HCT116 (cell line): ENCODE results near the gene SEC24A. TPM values are rescaled to one million over a fixed set of nuclear protein-coding genes. Genes with fewer than 3 reads are reported as not detected.
"Not testable (repeated sequence)": the region's sequence is repeated elsewhere in the genome, so short reads cannot be mapped to it uniquely, and the experiment has no call there.

Experiments used
- ATAC-seq: fragments of 200-7000 bp; cut with Tn5 transposase; 2 replicates; pipeline ENCODE4 v1.9.1; 2020; ENCODE audit warnings: mild to moderate bottlenecking, moderate library complexity
- BruUV-seq: library from RNA; stranded (reverse); fragments of 400-500 nt; replicated peaks from 2 replicates; lab custom pipeline; 2021; lab: Mats Ljungman, UMichigan
- CTCF ChIA-PET: fragments of 300-600 bp; sonication (Branson Sonifier 250); formaldehyde crosslinking; loops from one replicate; lab custom pipeline; 2021; ENCODE audit warnings: antibody characterized with exemption; lab: Charles Lee
- POLR2A ChIA-PET: fragments of 300-600, 350-600 bp; sonication (Branson Sonifier 250); formaldehyde crosslinking; loops from one replicate; lab custom pipeline; 2021; ENCODE audit warnings: antibody characterized with exemption; lab: Charles Lee
- RAD21 ChIA-PET, 2 experiments: fragments of 300-600 bp; sonication (Branson Sonifier 250); formaldehyde crosslinking; loops; one replicate each; lab custom pipeline; 2023; ENCODE audit warnings: low total read pairs in 2 of 2; ENCODE audit not compliant: uncharacterized antibody in 2 of 2, unreplicated experiment in 2 of 2, low non-redundant PET in 1 of 2; lab: Charles Lee
- DNase-seq: peaks from one replicate; pipeline ENCODE4 v3.0.0-alpha.2; 2010; ENCODE audit warnings: low read depth, low spot score
- H2AFZ ChIP-seq: fragments of 200-600 bp; shearing (Covaris generic), sonication (generic); 2 replicates; pipeline ENCODE4 v1.6.1; 2017; ENCODE audit warnings: low read depth, mixed run types, mixed read lengths, antibody characterized with exemption, low read length; ENCODE audit not compliant: poor library complexity, severe bottlenecking
- H3K27ac ChIP-seq: 2 replicates; pipeline ENCODE4 v1.5.1; 2012; ENCODE audit warnings: low read depth, low read length
- H3K27me3 ChIP-seq: fragments of 200-600 bp; sonication (generic); 2 replicates; pipeline ENCODE4 v1.6.1; 2016; ENCODE audit warnings: mixed run types, low read length, mixed read lengths; ENCODE audit not compliant: insufficient read depth
- H3K36me3 ChIP-seq, 2 experiments: fragments of 200-500 bp in 1 of 2; fragments of 200-600 bp in 1 of 2; sonication (Bioruptor generic) in 1 of 2; sonication (generic) in 1 of 2; 2 replicates each; pipeline versions ENCODE4 v1.5.1 to v1.6.1; 2014 to 2016; ENCODE audit warnings: low read length in 2 of 2, inconsistent platforms in 1 of 2, mixed read lengths in 1 of 2, mixed run types in 1 of 2; ENCODE audit not compliant: insufficient read depth in 2 of 2, control insufficient read depth in 1 of 2
- H3K4me1 ChIP-seq, 2 experiments: fragments of 200-600 bp in 1 of 2; sonication (generic) in 1 of 2; 2 replicates each; pipeline versions ENCODE4 v1.5.1 to v1.6.1; 2012 to 2017; ENCODE audit warnings: low read length in 2 of 2, inconsistent platforms in 1 of 2, mild to moderate bottlenecking in 1 of 2, mixed read lengths in 1 of 2, mixed run types in 1 of 2, moderate library complexity in 1 of 2; ENCODE audit not compliant: insufficient read depth in 2 of 2, control insufficient read depth in 1 of 2
- H3K4me2 ChIP-seq: fragments of 200-600 bp; sonication (generic); 2 replicates; pipeline ENCODE4 v1.6.1; 2017; ENCODE audit warnings: mixed run types, low read length, mixed read lengths
- H3K4me3 ChIP-seq, 2 experiments: fragments of 200-600 bp in 1 of 2; sonication (generic) in 1 of 2; replicated peaks in 1 of 2; 2 replicates each; pipeline ENCODE4 v1.5.1; 2011 to 2016; ENCODE audit warnings: low read length in 2 of 2, control low read depth in 1 of 2, low read depth in 1 of 2, mild to moderate bottlenecking in 1 of 2, mixed read lengths in 1 of 2, mixed run types in 1 of 2
- H3K79me2 ChIP-seq: fragments of 200-600 bp; sonication (generic); 2 replicates; pipeline ENCODE4 v1.6.1; 2017; ENCODE audit warnings: mild to moderate bottlenecking, mixed run types, low read length, moderate library complexity, mixed read lengths; ENCODE audit not compliant: insufficient read depth
- H3K9ac ChIP-seq: fragments of 200-600 bp; sonication (generic); 2 replicates; pipeline ENCODE4 v1.6.1; 2016; ENCODE audit warnings: low read length, mixed read lengths
- H3K9me2 ChIP-seq: fragments of 200-600 bp; sonication (generic), shearing (Covaris generic); 2 replicates; pipeline ENCODE4 v1.6.1; 2017; ENCODE audit warnings: mixed run types, mild to moderate bottlenecking, moderate library complexity; ENCODE audit not compliant: insufficient read depth
- H3K9me3 ChIP-seq, 2 experiments: fragments of 200-500 bp in 1 of 2; fragments of 200-600 bp in 1 of 2; sonication (Bioruptor generic) in 1 of 2; sonication (generic) in 1 of 2; 2 replicates each; pipeline ENCODE4 v1.6.1; 2014 to 2017; ENCODE audit warnings: low read length in 2 of 2, mixed read lengths in 2 of 2, inconsistent platforms in 1 of 2, low read depth in 1 of 2, mild to moderate bottlenecking in 1 of 2, mixed run types in 1 of 2, moderate library complexity in 1 of 2; ENCODE audit not compliant: control insufficient read depth in 1 of 2, insufficient read depth in 1 of 2
- H4K20me1 ChIP-seq: fragments of 200-600 bp; sonication (generic), shearing (Covaris generic); 2 replicates; pipeline ENCODE4 v1.6.1; 2017; ENCODE audit warnings: mixed run types, mild to moderate bottlenecking, moderate library complexity; ENCODE audit not compliant: insufficient read depth
- EGR1 ChIP-seq: IDR thresholded peaks from 2 replicates; pipeline ENCODE4 v1.6.1; 2012; ENCODE audit warnings: low read depth
- JUND ChIP-seq: IDR thresholded peaks from 2 replicates; pipeline ENCODE4 v1.6.1; 2012
- POLR2A ChIP-seq: IDR thresholded peaks from 2 replicates; pipeline ENCODE4 v1.7.0; 2011; ENCODE audit warnings: borderline replicate concordance; ENCODE audit not compliant: insufficient read depth, insufficient read length; ENCODE audit errors: extremely low read depth
- POLR2AphosphoS5 ChIP-seq: IDR thresholded peaks from 2 replicates; pipeline ENCODE4 v1.6.1; 2011; ENCODE audit warnings: mild to moderate bottlenecking, low read depth, low read length, moderate library complexity
- RAD21 ChIP-seq: IDR thresholded peaks from 2 replicates; pipeline ENCODE4 v1.6.1; 2012; ENCODE audit warnings: low read depth, mild to moderate bottlenecking
- YY1 ChIP-seq: IDR thresholded peaks from 2 replicates; pipeline ENCODE4 v1.6.1; 2011; ENCODE audit warnings: low read length, low read depth, moderate library complexity, mild to moderate bottlenecking; ENCODE audit not compliant: insufficient replicate concordance; ENCODE audit errors: extremely low read depth
- ZFX ChIP-seq: fragments of 450-650 bp; IDR thresholded peaks from 2 replicates; pipeline ENCODE4 v1.6.1; 2017
- intact Hi-C: fragments of 100-400 bp; cut with micrococcal nuclease; formaldehyde crosslinking; loops from 2 replicates; pipeline ENCODE4 v1.10.0; 2022
- total RNA-seq: library from RNA; stranded (reverse); gene quantifications from one replicate; pipeline ENCODE4 v1.2.1, GENCODE V29; 2021; ENCODE audit not compliant: unreplicated experiment
- TF ChIP-seq, protein P1 (sequence below): IDR thresholded peaks from 2 replicates; pipeline ENCODE4 v1.6.1; 2011; ENCODE audit warnings: mild to moderate bottlenecking, low read length, moderate library complexity; ENCODE audit not compliant: insufficient replicate concordance; ENCODE audit errors: extremely low read depth
- TF ChIP-seq, protein P2 (sequence below), 3 experiments: fragments of 200-600 bp in 1 of 3; sonication (generic) in 1 of 3; IDR thresholded peaks in 2 of 3; conservative IDR thresholded peaks in 1 of 3; 2 replicates each; pipeline ENCODE4 v1.5.1; 2012 to 2017; ENCODE audit warnings: low read depth in 2 of 3, low read length in 2 of 3, antibody characterized with exemption in 1 of 3, borderline replicate concordance in 1 of 3, control low read depth in 1 of 3, mild to moderate bottlenecking in 1 of 3, mixed read lengths in 1 of 3, mixed run types in 1 of 3, moderate library complexity in 1 of 3; ENCODE audit not compliant: insufficient read depth in 1 of 3

SEC24A gene
- total RNA-seq, 1 experiment from 2014 or later = 16.8 TPM

DNA sequence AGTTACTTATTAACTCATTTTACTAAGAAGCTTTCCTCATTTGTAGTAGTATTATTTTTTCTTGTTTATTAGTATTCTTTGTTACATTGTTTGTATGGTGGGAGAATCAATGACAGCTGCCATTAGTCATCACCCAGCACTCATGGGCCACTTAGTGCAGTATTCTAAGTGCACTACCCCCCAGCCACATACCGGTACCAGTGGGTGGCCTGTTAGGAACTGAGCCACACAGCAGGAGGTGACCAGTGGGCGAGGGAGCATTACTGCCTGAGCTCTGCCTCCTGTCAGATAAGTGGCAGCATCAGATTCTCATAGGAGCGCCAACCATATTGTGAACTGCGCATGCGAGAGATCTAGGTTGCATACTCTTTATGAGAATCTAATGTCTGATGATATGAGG lies 65.5 kb downstream of the SEC24A start (continued):
- TF ChIP-seq, protein P1, sequence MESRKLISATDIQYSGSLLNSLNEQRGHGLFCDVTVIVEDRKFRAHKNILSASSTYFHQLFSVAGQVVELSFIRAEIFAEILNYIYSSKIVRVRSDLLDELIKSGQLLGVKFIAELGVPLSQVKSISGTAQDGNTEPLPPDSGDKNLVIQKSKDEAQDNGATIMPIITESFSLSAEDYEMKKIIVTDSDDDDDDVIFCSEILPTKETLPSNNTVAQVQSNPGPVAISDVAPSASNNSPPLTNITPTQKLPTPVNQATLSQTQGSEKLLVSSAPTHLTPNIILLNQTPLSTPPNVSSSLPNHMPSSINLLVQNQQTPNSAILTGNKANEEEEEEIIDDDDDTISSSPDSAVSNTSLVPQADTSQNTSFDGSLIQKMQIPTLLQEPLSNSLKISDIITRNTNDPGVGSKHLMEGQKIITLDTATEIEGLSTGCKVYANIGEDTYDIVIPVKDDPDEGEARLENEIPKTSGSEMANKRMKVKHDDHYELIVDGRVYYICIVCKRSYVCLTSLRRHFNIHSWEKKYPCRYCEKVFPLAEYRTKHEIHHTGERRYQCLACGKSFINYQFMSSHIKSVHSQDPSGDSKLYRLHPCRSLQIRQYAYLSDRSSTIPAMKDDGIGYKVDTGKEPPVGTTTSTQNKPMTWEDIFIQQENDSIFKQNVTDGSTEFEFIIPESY = no peak
- no peak for TF ChIP-seq ZFX
- TF ChIP-seq, all 23 proteins: peak for 0

DNA sequence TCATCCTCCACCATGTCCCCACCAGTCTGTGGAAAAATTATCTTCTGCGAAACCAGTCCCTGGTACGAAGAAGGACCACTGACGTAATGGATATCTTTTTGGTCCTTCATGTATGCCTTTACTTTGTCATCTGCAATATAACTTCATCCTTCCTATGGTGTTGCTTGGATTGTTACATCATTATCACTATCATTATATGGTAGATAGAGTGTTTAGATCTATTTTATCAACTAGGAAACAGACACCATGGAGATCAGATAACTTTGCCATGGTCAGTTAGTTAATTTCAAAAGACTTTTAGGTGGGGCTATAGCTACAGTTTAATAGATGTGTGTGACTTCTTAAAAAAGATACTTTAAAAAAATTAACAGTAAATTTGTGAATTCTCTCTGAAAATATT lies 66.0 kb downstream of the SEC24A start:
- Histone ChIP-seq H3K27me3 (no peaks in the 10 kb centered on the region), H3K9ac (no peak overlapping the region), H3K4me1 (peaks cover 3 to 4% of the 10 kb centered on the region in 2 experiments; a peak in 2 of 4 replicates), H3K9me3 (no peaks in the 10 kb centered on the region), H4K20me1 (no peaks in the 10 kb centered on the region), H3K27ac (no peak overlapping the region), H3K9me2 (no peaks in the 10 kb centered on the region), H2AFZ (no peak overlapping the region), H3K36me3 (peaks cover 13 to 17% of the 10 kb centered on the region in 2 experiments; a peak in 3 of 4 replicates), H3K4me2 (no peak overlapping the region), H3K4me3 (no peak overlapping the region), H3K79me2 (no peaks in the 10 kb centered on the region)
- TF ChIP-seq, protein P2, sequence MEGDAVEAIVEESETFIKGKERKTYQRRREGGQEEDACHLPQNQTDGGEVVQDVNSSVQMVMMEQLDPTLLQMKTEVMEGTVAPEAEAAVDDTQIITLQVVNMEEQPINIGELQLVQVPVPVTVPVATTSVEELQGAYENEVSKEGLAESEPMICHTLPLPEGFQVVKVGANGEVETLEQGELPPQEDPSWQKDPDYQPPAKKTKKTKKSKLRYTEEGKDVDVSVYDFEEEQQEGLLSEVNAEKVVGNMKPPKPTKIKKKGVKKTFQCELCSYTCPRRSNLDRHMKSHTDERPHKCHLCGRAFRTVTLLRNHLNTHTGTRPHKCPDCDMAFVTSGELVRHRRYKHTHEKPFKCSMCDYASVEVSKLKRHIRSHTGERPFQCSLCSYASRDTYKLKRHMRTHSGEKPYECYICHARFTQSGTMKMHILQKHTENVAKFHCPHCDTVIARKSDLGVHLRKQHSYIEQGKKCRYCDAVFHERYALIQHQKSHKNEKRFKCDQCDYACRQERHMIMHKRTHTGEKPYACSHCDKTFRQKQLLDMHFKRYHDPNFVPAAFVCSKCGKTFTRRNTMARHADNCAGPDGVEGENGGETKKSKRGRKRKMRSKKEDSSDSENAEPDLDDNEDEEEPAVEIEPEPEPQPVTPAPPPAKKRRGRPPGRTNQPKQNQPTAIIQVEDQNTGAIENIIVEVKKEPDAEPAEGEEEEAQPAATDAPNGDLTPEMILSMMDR (IDR thresholded peaks at IDR 0.05 in 2 of 3, conservative IDR thresholded peaks at IDR 0.05 in 1 of 3; ENCODE audit: borderline replicate concordance in 1 of 3, insufficient read depth in 1 of 3, low read depth in 2 of 3, low read length in 2 of 3) = no peak
- no peak for TF ChIP-seq POLR2AphosphoS5
- no peak for TF ChIP-seq EGR1
- TF ChIP-seq, protein P1 = no peak
- no peak for TF ChIP-seq YY1
- no peak for TF ChIP-seq POLR2A
- no peak for TF ChIP-seq JUND
- TF ChIP-seq RAD21 = no peak
- intact Hi-C loops = loop anchor here (10.0 kb wide), 1 partner anchor 50 kb away; no protein-coding TSS in a partner anchor
- no TSS peak for BruUV-seq
- POLR2A ChIA-PET = no interaction called here
- RAD21 ChIA-PET = no interaction called here
- no peak for ATAC-seq
- CTCF ChIA-PET = no interaction called here
- no peak for DNase-seq

DNA sequence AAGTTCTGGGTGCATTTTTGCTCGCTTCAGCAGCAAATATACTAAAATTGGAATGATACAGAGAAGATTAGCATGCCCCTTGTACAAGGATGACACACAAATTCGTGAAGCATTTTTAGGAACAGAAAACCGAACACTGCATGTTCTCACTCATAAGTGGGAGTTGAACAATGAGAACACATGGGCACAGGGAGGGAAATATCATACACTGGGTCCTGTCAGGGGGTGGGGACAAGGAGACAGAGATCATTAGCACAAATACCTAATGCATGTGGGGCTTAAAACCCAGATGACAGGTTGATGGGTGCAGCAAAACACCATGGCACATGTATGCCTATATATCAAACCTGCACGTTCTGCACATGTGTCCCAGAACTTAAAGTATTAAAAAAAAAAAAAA lies 66.9 kb downstream of the SEC24A start:
- DNase-seq, H3K4me2 ChIP-seq, H3K27ac ChIP-seq, BruUV-seq, H4K20me1 ChIP-seq, H3K4me3 ChIP-seq, H3K9me3 ChIP-seq, RAD21 ChIA-PET, H3K9me2 ChIP-seq, ATAC-seq, H3K4me1 ChIP-seq, H3K9ac ChIP-seq, H3K79me2 ChIP-seq, H2AFZ ChIP-seq, H3K27me3 ChIP-seq, CTCF ChIA-PET, POLR2A ChIA-PET: not testable (repeated sequence)
- H3K36me3 ChIP-seq = peaks cover 15% of the 10 kb centered on the region in 2 experiments; a peak in 3 of 4 replicates
- intact Hi-C loops = loop anchor here (10.0 kb wide), 1 partner anchor 51 kb away; no protein-coding TSS in a partner anchor
